HCT116 (cell line): ENCODE data around the gene PLSCR1. TPM values are rescaled to one million over a fixed set of nuclear protein-coding genes. Genes with fewer than 3 reads are reported as not detected.

ENCODE experiments used
- ATAC-seq: fragments of 200-7000 bp; cut with Tn5 transposase; 2 replicates; pipeline ENCODE4 v1.9.1; 2020; ENCODE audit warnings: mild to moderate bottlenecking, moderate library complexity
- BruUV-seq: library from RNA; stranded (reverse); fragments of 400-500 nt; replicated peaks from 2 replicates; lab custom pipeline; 2021; lab: Mats Ljungman, UMichigan
- CTCF ChIA-PET: fragments of 300-600 bp; sonication (Branson Sonifier 250); formaldehyde crosslinking; loops from one replicate; lab custom pipeline; 2021; ENCODE audit warnings: antibody characterized with exemption; lab: Charles Lee
- POLR2A ChIA-PET: fragments of 300-600, 350-600 bp; sonication (Branson Sonifier 250); formaldehyde crosslinking; loops from one replicate; lab custom pipeline; 2021; ENCODE audit warnings: antibody characterized with exemption; lab: Charles Lee
- RAD21 ChIA-PET, 2 experiments: fragments of 300-600 bp; sonication (Branson Sonifier 250); formaldehyde crosslinking; loops; one replicate each; lab custom pipeline; 2023; ENCODE audit warnings: low total read pairs in 2 of 2; ENCODE audit not compliant: uncharacterized antibody in 2 of 2, unreplicated experiment in 2 of 2, low non-redundant PET in 1 of 2; lab: Charles Lee
- DNase-seq: peaks from one replicate; pipeline ENCODE4 v3.0.0-alpha.2; 2010; ENCODE audit warnings: low read depth, low spot score
- H2AFZ ChIP-seq: fragments of 200-600 bp; shearing (Covaris generic), sonication (generic); 2 replicates; pipeline ENCODE4 v1.6.1; 2017; ENCODE audit warnings: low read depth, mixed run types, mixed read lengths, antibody characterized with exemption, low read length; ENCODE audit not compliant: poor library complexity, severe bottlenecking
- H3K27ac ChIP-seq: 2 replicates; pipeline ENCODE4 v1.5.1; 2012; ENCODE audit warnings: low read depth, low read length
- H3K27me3 ChIP-seq: fragments of 200-600 bp; sonication (generic); 2 replicates; pipeline ENCODE4 v1.6.1; 2016; ENCODE audit warnings: mixed run types, low read length, mixed read lengths; ENCODE audit not compliant: insufficient read depth
- H3K36me3 ChIP-seq, 2 experiments: fragments of 200-500 bp in 1 of 2; fragments of 200-600 bp in 1 of 2; sonication (Bioruptor generic) in 1 of 2; sonication (generic) in 1 of 2; 2 replicates each; pipeline versions ENCODE4 v1.5.1 to v1.6.1; 2014 to 2016; ENCODE audit warnings: low read length in 2 of 2, inconsistent platforms in 1 of 2, mixed read lengths in 1 of 2, mixed run types in 1 of 2; ENCODE audit not compliant: insufficient read depth in 2 of 2, control insufficient read depth in 1 of 2
- H3K4me1 ChIP-seq, 2 experiments: fragments of 200-600 bp in 1 of 2; sonication (generic) in 1 of 2; 2 replicates each; pipeline versions ENCODE4 v1.5.1 to v1.6.1; 2012 to 2017; ENCODE audit warnings: low read length in 2 of 2, inconsistent platforms in 1 of 2, mild to moderate bottlenecking in 1 of 2, mixed read lengths in 1 of 2, mixed run types in 1 of 2, moderate library complexity in 1 of 2; ENCODE audit not compliant: insufficient read depth in 2 of 2, control insufficient read depth in 1 of 2
- H3K4me2 ChIP-seq: fragments of 200-600 bp; sonication (generic); 2 replicates; pipeline ENCODE4 v1.6.1; 2017; ENCODE audit warnings: mixed run types, low read length, mixed read lengths
- H3K4me3 ChIP-seq, 2 experiments: fragments of 200-600 bp in 1 of 2; sonication (generic) in 1 of 2; replicated peaks in 1 of 2; 2 replicates each; pipeline ENCODE4 v1.5.1; 2011 to 2016; ENCODE audit warnings: low read length in 2 of 2, control low read depth in 1 of 2, low read depth in 1 of 2, mild to moderate bottlenecking in 1 of 2, mixed read lengths in 1 of 2, mixed run types in 1 of 2
- H3K79me2 ChIP-seq: fragments of 200-600 bp; sonication (generic); 2 replicates; pipeline ENCODE4 v1.6.1; 2017; ENCODE audit warnings: mild to moderate bottlenecking, mixed run types, low read length, moderate library complexity, mixed read lengths; ENCODE audit not compliant: insufficient read depth
- H3K9ac ChIP-seq: fragments of 200-600 bp; sonication (generic); 2 replicates; pipeline ENCODE4 v1.6.1; 2016; ENCODE audit warnings: low read length, mixed read lengths
- H3K9me2 ChIP-seq: fragments of 200-600 bp; sonication (generic), shearing (Covaris generic); 2 replicates; pipeline ENCODE4 v1.6.1; 2017; ENCODE audit warnings: mixed run types, mild to moderate bottlenecking, moderate library complexity; ENCODE audit not compliant: insufficient read depth
- H3K9me3 ChIP-seq, 2 experiments: fragments of 200-500 bp in 1 of 2; fragments of 200-600 bp in 1 of 2; sonication (Bioruptor generic) in 1 of 2; sonication (generic) in 1 of 2; 2 replicates each; pipeline ENCODE4 v1.6.1; 2014 to 2017; ENCODE audit warnings: low read length in 2 of 2, mixed read lengths in 2 of 2, inconsistent platforms in 1 of 2, low read depth in 1 of 2, mild to moderate bottlenecking in 1 of 2, mixed run types in 1 of 2, moderate library complexity in 1 of 2; ENCODE audit not compliant: control insufficient read depth in 1 of 2, insufficient read depth in 1 of 2
- H4K20me1 ChIP-seq: fragments of 200-600 bp; sonication (generic), shearing (Covaris generic); 2 replicates; pipeline ENCODE4 v1.6.1; 2017; ENCODE audit warnings: mixed run types, mild to moderate bottlenecking, moderate library complexity; ENCODE audit not compliant: insufficient read depth
- ATF3 ChIP-seq: IDR thresholded peaks from 2 replicates; pipeline ENCODE4 v1.6.1; 2012
- CEBPB ChIP-seq: IDR thresholded peaks from 2 replicates; pipeline ENCODE4 v1.6.1; 2012; ENCODE audit warnings: low read depth
- CTCF ChIP-seq, 3 experiments: fragments of 200-600 bp in 1 of 3; sonication (generic) in 1 of 3; IDR thresholded peaks in 2 of 3; conservative IDR thresholded peaks in 1 of 3; 2 replicates each; pipeline ENCODE4 v1.5.1; 2012 to 2017; ENCODE audit warnings: low read depth in 2 of 3, low read length in 2 of 3, antibody characterized with exemption in 1 of 3, borderline replicate concordance in 1 of 3, control low read depth in 1 of 3, mild to moderate bottlenecking in 1 of 3, mixed read lengths in 1 of 3, mixed run types in 1 of 3, moderate library complexity in 1 of 3; ENCODE audit not compliant: insufficient read depth in 1 of 3
- ELF1 ChIP-seq: IDR thresholded peaks from 2 replicates; pipeline ENCODE4 v1.6.1; 2012; ENCODE audit warnings: low read depth, borderline replicate concordance
- EZH2 ChIP-seq: fragments of 200-600 bp; sonication (generic); IDR thresholded peaks from 2 replicates; pipeline ENCODE4 v1.6.1; 2017; ENCODE audit warnings: antibody characterized with exemption, mixed run types
- JUND ChIP-seq: IDR thresholded peaks from 2 replicates; pipeline ENCODE4 v1.6.1; 2012
- MAX ChIP-seq: IDR thresholded peaks from 2 replicates; pipeline ENCODE4 v1.6.1; 2012
- POLR2A ChIP-seq: IDR thresholded peaks from 2 replicates; pipeline ENCODE4 v1.7.0; 2011; ENCODE audit warnings: borderline replicate concordance; ENCODE audit not compliant: insufficient read depth, insufficient read length; ENCODE audit errors: extremely low read depth
- RAD21 ChIP-seq: IDR thresholded peaks from 2 replicates; pipeline ENCODE4 v1.6.1; 2012; ENCODE audit warnings: low read depth, mild to moderate bottlenecking
- REST ChIP-seq: IDR thresholded peaks from 2 replicates; pipeline ENCODE4 v1.6.1; 2012; ENCODE audit warnings: low read depth
- SIN3A ChIP-seq: IDR thresholded peaks from 2 replicates; pipeline ENCODE4 v1.6.1; 2012; ENCODE audit warnings: low read depth
- TCF7L2 ChIP-seq: IDR thresholded peaks from 2 replicates; pipeline ENCODE4 v1.7.0; 2011; ENCODE audit warnings: borderline replicate concordance, inconsistent platforms; ENCODE audit not compliant: insufficient read depth, insufficient read length; ENCODE audit errors: extremely low read depth
- YY1 ChIP-seq: IDR thresholded peaks from 2 replicates; pipeline ENCODE4 v1.6.1; 2011; ENCODE audit warnings: low read length, low read depth, moderate library complexity, mild to moderate bottlenecking; ENCODE audit not compliant: insufficient replicate concordance; ENCODE audit errors: extremely low read depth
- ZBTB33 ChIP-seq: IDR thresholded peaks from 2 replicates; pipeline ENCODE4 v1.6.1; 2011; ENCODE audit warnings: mild to moderate bottlenecking, low read length, moderate library complexity; ENCODE audit not compliant: insufficient replicate concordance; ENCODE audit errors: extremely low read depth
- ZFX ChIP-seq: fragments of 450-650 bp; IDR thresholded peaks from 2 replicates; pipeline ENCODE4 v1.6.1; 2017
- intact Hi-C: fragments of 100-400 bp; cut with micrococcal nuclease; formaldehyde crosslinking; loops from 2 replicates; pipeline ENCODE4 v1.10.0; 2022
- total RNA-seq: library from RNA; stranded (reverse); gene quantifications from one replicate; pipeline ENCODE4 v1.2.1, GENCODE V29; 2021; ENCODE audit not compliant: unreplicated experiment

PLSCR1 gene
- total RNA-seq, 1 experiment from 2014 or later = 44.2 TPM

- no peak overlapping the region for H2AFZ ChIP-seq
Observed at GRCh38 chr3:146517684-146518435, 26.5 kb downstream of the PLSCR1 start.

More at GRCh38 chr3:146517684-146518435, 26.5 kb downstream of the PLSCR1 start:
- Histone ChIP-seq H4K20me1 (no peaks in the 10 kb centered on the region), H3K9me3 (no peaks in the 10 kb centered on the region), H3K9ac (no peak overlapping the region), H3K4me2 (no peak overlapping the region), H3K4me1 (no peaks in the 10 kb centered on the region), H3K36me3 (no peaks in the 10 kb centered on the region), H3K4me3 (no peak overlapping the region), H3K79me2 (no peaks in the 10 kb centered on the region), H3K27me3 (no peaks in the 10 kb centered on the region), H3K9me2 (no peaks in the 10 kb centered on the region; the same call in 1 of the 2 replicates), H3K27ac (no peak overlapping the region)
- no TSS peak for BruUV-seq
- RAD21 ChIA-PET = interaction anchor here in 1 of 2 experiments (0.6 kb wide), 1 partner anchor 47 kb away, joined by 5 read pairs; no protein-coding TSS in a partner anchor
- CTCF ChIA-PET = no interaction called here
- POLR2A ChIA-PET = interaction anchor here (1.6 kb wide), 1 partner anchor 27 kb away, joined by 3 read pairs; the partner anchor contains the start of gene PLSCR1
- TF ChIP-seq TCF7L2 (no peak), SIN3A (no peak), POLR2A (no peak), JUND (no peak), REST (no peak), ELF1 (no peak), ATF3 (no peak), CTCF (IDR thresholded peaks at IDR 0.05 in 2 of 3, conservative IDR thresholded peaks at IDR 0.05 in 1 of 3; ENCODE audit: borderline replicate concordance in 1 of 3, insufficient read depth in 1 of 3, low read depth in 2 of 3, low read length in 2 of 3) (no peak), RAD21 (no peak), YY1 (no peak), ZBTB33 (no peak), CEBPB (no peak), ZFX (no peak), MAX (no peak), EZH2 (no peak)
- intact Hi-C loops = no loop called here
- DNase-seq (no peak), ATAC-seq (no peak)
